ENCODE measurements around the gene KLHDC7B.

GRCh38 chr22:50563413-50564160 is 17.9 kb downstream of the KLHDC7B start:
- TF ChIP-seq CTCF (conservative IDR thresholded peaks at IDR 0.05; ENCODE audit: low read length) = no peak
- no peak for TF ChIP-seq EZH2phosphoT487 (IDR thresholded peaks at IDR 0.05; ENCODE audit: borderline replicate concordance)

Data from Loucy (cell line).